Calu3 (cell line): ENCODE results near the gene STX3. TPM values are rescaled to one million over a fixed set of nuclear protein-coding genes. Genes with fewer than 3 reads are reported as not detected.
"Not testable (repeated sequence)": the region's sequence is repeated elsewhere in the genome, so short reads cannot be mapped to it uniquely, and the experiment has no call there.

Experiments used
- BruUV-seq: library from RNA; stranded (reverse); fragments of 400-500 nt; replicated peaks from 2 replicates; lab custom pipeline; 2021; lab: Mats Ljungman, UMichigan
- CTCF ChIA-PET: fragments of 300-600 bp; sonication (Branson Sonifier 250); formaldehyde crosslinking; loops from one replicate; lab custom pipeline; 2022; ENCODE audit warnings: antibody characterized with exemption; lab: Charles Lee
- DNase-seq: peaks from one replicate; pipeline ENCODE4 v3.0.0; 2022
- H3K27ac Mint-ChIP-seq: one replicate; pipeline ENCODE4 v1.8.0; 2022; ENCODE audit warnings: mixed read lengths; ENCODE audit not compliant: unreplicated experiment
- H3K27me3 Mint-ChIP-seq: one replicate; pipeline ENCODE4 v1.8.0; 2022; ENCODE audit warnings: mixed read lengths; ENCODE audit not compliant: unreplicated experiment
- H3K36me3 Mint-ChIP-seq: one replicate; pipeline ENCODE4 v1.8.0; 2022; ENCODE audit warnings: mild to moderate bottlenecking, moderate library complexity, mixed read lengths; ENCODE audit not compliant: insufficient read depth, unreplicated experiment
- H3K4me1 Mint-ChIP-seq: one replicate; pipeline ENCODE4 v1.8.0; 2022; ENCODE audit warnings: mild to moderate bottlenecking, low read depth, mixed read lengths; ENCODE audit not compliant: unreplicated experiment
- H3K4me3 Mint-ChIP-seq: one replicate; pipeline ENCODE4 v1.8.0; 2022; ENCODE audit warnings: mild to moderate bottlenecking, low read depth, moderate library complexity, mixed read lengths; ENCODE audit not compliant: unreplicated experiment
- H3K9me3 Mint-ChIP-seq: one replicate; pipeline ENCODE4 v1.8.0; 2022; ENCODE audit warnings: low read depth, mixed read lengths; ENCODE audit not compliant: unreplicated experiment
- CTCF ChIP-seq: fragments of 200-600 bp; IDR thresholded peaks from one replicate; pipeline ENCODE4 v1.8.0; 2022; ENCODE audit warnings: antibody characterized with exemption; ENCODE audit not compliant: unreplicated experiment
- intact Hi-C: fragments of 100-400 bp; cut with micrococcal nuclease; formaldehyde crosslinking; loops from one replicate; pipeline ENCODE4 v1.10.0; 2022; ENCODE audit not compliant: unreplicated experiment
- total RNA-seq: library from RNA; stranded (reverse); gene quantifications from 2 replicates; pipeline ENCODE4 v1.2.3, GENCODE V29; 2022

Gene STX3
- total RNA-seq, 1 experiment from 2014 or later = 50.1 TPM

- CTCF ChIA-PET = interaction anchor here (0.6 kb wide), 1 partner anchor 451 kb away, joined by 3 read pairs; no protein-coding TSS in a partner anchor
- intact Hi-C loops = loop anchor here (10.0 kb wide), 1 partner anchor 269 kb away; no protein-coding TSS in a partner anchor
- Mint-ChIP-seq H3K9me3 (no peaks in the 10 kb centered on the region), H3K27me3 (no peaks in the 10 kb centered on the region), H3K4me3 (no peak overlapping the region), H3K4me1 (peaks cover 9% of the 10 kb centered on the region), H3K27ac (no peak overlapping the region), H3K36me3 (peaks cover 23% of the 10 kb centered on the region)
- DNase-seq = no peak
- TF ChIP-seq CTCF = no peak
- BruUV-seq = no TSS peak
These were observed 58.8 kb downstream of the STX3 start for GRCh38 chr11:59814021-59814420.

GRCh38 chr11:59815754-59816153, 60.6 kb downstream of the STX3 start:
- intact Hi-C loops = loop anchor here (10.0 kb wide), 1 partner anchor 271 kb away; no protein-coding TSS in a partner anchor
- Mint-ChIP-seq H3K4me3 (no peak overlapping the region), H3K36me3 (peaks cover 6% of the 10 kb centered on the region), H3K27ac (no peak overlapping the region), H3K27me3 (no peaks in the 10 kb centered on the region), H3K9me3 (no peaks in the 10 kb centered on the region), H3K4me1 (peaks cover 8% of the 10 kb centered on the region)
- BruUV-seq = no TSS peak
- CTCF ChIA-PET = no interaction called here
- DNase-seq = no peak
- TF ChIP-seq CTCF = no peak

GRCh38 chr11:59816434-59816833, 61.3 kb downstream of the STX3 start:
- BruUV-seq, DNase-seq, H3K36me3 Mint-ChIP-seq, CTCF ChIA-PET, H3K4me3 Mint-ChIP-seq, H3K27ac Mint-ChIP-seq, H3K4me1 Mint-ChIP-seq, H3K9me3 Mint-ChIP-seq, H3K27me3 Mint-ChIP-seq: not testable (repeated sequence)
- intact Hi-C loops = loop anchor here (10.0 kb wide), 1 partner anchor 272 kb away; no protein-coding TSS in a partner anchor

- H3K4me1 Mint-ChIP-seq = peaks cover 9% of the 10 kb centered on the region
- H3K27ac Mint-ChIP-seq = no peak overlapping the region
- no TSS peak for BruUV-seq
- no peak overlapping the region for H3K4me3 Mint-ChIP-seq
- CTCF ChIA-PET = no interaction called here
- DNase-seq = no peak
- H3K9me3 Mint-ChIP-seq = no peaks in the 10 kb centered on the region
- no peaks in the 10 kb centered on the region for H3K27me3 Mint-ChIP-seq
- TF ChIP-seq CTCF = no peak
- H3K36me3 Mint-ChIP-seq = no peaks in the 10 kb centered on the region
- intact Hi-C loops = loop anchor here (10.0 kb wide), 1 partner anchor 274 kb away; no protein-coding TSS in a partner anchor
These were observed 63.4 kb downstream of the STX3 start for GRCh38 chr11:59818572-59818971.

GRCh38 chr11:59822989-59823566, 67.9 kb downstream of the STX3 start:
- DNase-seq = peak; percentile 57
- H3K27ac Mint-ChIP-seq = peak overlapping the region; percentile 12
- H3K27me3 Mint-ChIP-seq = no peaks in the 10 kb centered on the region
- peak overlapping the region; percentile 1 for H3K4me3 Mint-ChIP-seq
- H3K4me1 Mint-ChIP-seq = peaks cover 9% of the 10 kb centered on the region
- no peaks in the 10 kb centered on the region for H3K36me3 Mint-ChIP-seq
- H3K9me3 Mint-ChIP-seq = no peaks in the 10 kb centered on the region
- CTCF ChIA-PET = interaction anchor here (0.6 to 1.2 kb wide), 6 partner anchors 43 to 428 kb away, joined by 3 to 17 read pairs (median 4); partner anchors contain the start of gene TCN1
- no TSS peak for BruUV-seq
- TF ChIP-seq CTCF = peak; percentile 42
- intact Hi-C loops = loop anchor here (1.0 to 10.0 kb wide), 5 partner anchors 43 to 522 kb away; partner anchors contain the start of gene TCN1
